HEK293T (cell line): ENCODE data around the gene DNAH3.
"Not testable (repeated sequence)": the region's sequence is repeated elsewhere in the genome, so short reads cannot be mapped to it uniquely, and the experiment has no call there.

Experiments
- CTCF ChIA-PET: fragments of 350-600 bp; formaldehyde crosslinking; extraction: SDS; loops from one replicate; lab custom pipeline; 2021; ENCODE audit warnings: antibody characterized with exemption, inconsistent platforms; lab: Yijun Ruan, JAX
- POLR2A ChIA-PET: fragments of 350-600 bp; formaldehyde crosslinking; extraction: SDS; loops from one replicate; lab custom pipeline; 2020; ENCODE audit warnings: antibody characterized with exemption, inconsistent platforms; lab: Yijun Ruan, JAX
- DNase-seq: peaks from one replicate; pipeline ENCODE4 v3.0.0; 2012; ENCODE audit warnings: mixed read lengths; ENCODE audit errors: extremely low spot score
- ARNT ChIP-seq: fragments of 450-650 bp; IDR thresholded peaks from 2 replicates; pipeline ENCODE4 v1.6.1; 2017; ENCODE audit warnings: mild to moderate bottlenecking
- BHLHE40 ChIP-seq: fragments of 450-650 bp; IDR thresholded peaks from 2 replicates; pipeline ENCODE4 v1.6.1; 2016; ENCODE audit warnings: mild to moderate bottlenecking, moderate library complexity, borderline replicate concordance
- CTBP1 ChIP-seq: fragments of 450-650 bp; IDR thresholded peaks from 2 replicates; pipeline ENCODE4 v1.6.1; 2016; ENCODE audit warnings: borderline replicate concordance
- ELF4 ChIP-seq: fragments of 450-650 bp; IDR thresholded peaks from 2 replicates; pipeline ENCODE4 v1.6.1; 2017; ENCODE audit warnings: antibody characterized with exemption
- FOXA1 ChIP-seq: fragments of 450-650 bp; IDR thresholded peaks from 2 replicates; pipeline ENCODE4 v1.6.1; 2016; ENCODE audit warnings: mild to moderate bottlenecking
- FOXK2 ChIP-seq: fragments of 450-650 bp; IDR thresholded peaks from 2 replicates; pipeline ENCODE4 v1.6.1; 2016; ENCODE audit warnings: mild to moderate bottlenecking
- FOXM1 ChIP-seq: fragments of 450-650 bp; IDR thresholded peaks from 2 replicates; pipeline ENCODE4 v1.6.1; 2017; ENCODE audit warnings: mild to moderate bottlenecking, borderline replicate concordance
- HDGF ChIP-seq: fragments of 450-650 bp; IDR thresholded peaks from 2 replicates; pipeline ENCODE4 v1.6.1; 2017; ENCODE audit warnings: antibody characterized with exemption, borderline replicate concordance
- L3MBTL2 ChIP-seq: fragments of 450-650 bp; conservative IDR thresholded peaks from 2 replicates; pipeline ENCODE4 v1.6.1; 2016; ENCODE audit warnings: mild to moderate bottlenecking
- LEF1 ChIP-seq: fragments of 450-650 bp; IDR thresholded peaks from 2 replicates; pipeline ENCODE4 v1.6.1; 2017; ENCODE audit warnings: mild to moderate bottlenecking, borderline replicate concordance
- NFRKB ChIP-seq: fragments of 450-650 bp; IDR thresholded peaks from 2 replicates; pipeline ENCODE4 v1.6.1; 2016; ENCODE audit warnings: mild to moderate bottlenecking, moderate library complexity
- PKNOX1 ChIP-seq: fragments of 450-650 bp; IDR thresholded peaks from 2 replicates; pipeline ENCODE4 v1.6.1; 2016
- SP1 ChIP-seq: fragments of 450-650 bp; IDR thresholded peaks from 2 replicates; pipeline ENCODE4 v1.6.1; 2017
- SUZ12 ChIP-seq: fragments of 450-650 bp; IDR thresholded peaks from 2 replicates; pipeline ENCODE4 v1.6.1; 2016; ENCODE audit warnings: mild to moderate bottlenecking
- TARDBP ChIP-seq: fragments of 450-650 bp; IDR thresholded peaks from 2 replicates; pipeline ENCODE4 v1.6.1; 2016
- ZNF384 ChIP-seq: fragments of 450-650 bp; IDR thresholded peaks from 2 replicates; pipeline ENCODE4 v1.6.1; 2016

Gene DNAH3

GRCh38 chr16:21156767-21157467 lies 6.3 kb upstream of the DNAH3 start:
- peak; percentile 75 for DNase-seq
- TF ChIP-seq ZNF384 (peak; percentile 55; the same call in 1 of the 2 replicates), ELF4 (no peak)
- ChIA-PET CTCF (interaction anchor here (0.6 to 2.3 kb wide), 2 partner anchors 60 to 144 kb away, joined by 5 to 10 read pairs; no protein-coding TSS in a partner anchor), POLR2A (interaction anchor here (3.5 kb wide), 1 partner anchor 144 kb away, joined by 17 read pairs; no protein-coding TSS in a partner anchor)

- DNase-seq, POLR2A ChIA-PET: not testable (repeated sequence)
- CTCF ChIA-PET: interaction anchor here (0.6 kb wide), 1 partner anchor 46 kb away, joined by 3 read pairs; no protein-coding TSS in a partner anchor
These were observed 5.4 kb upstream of the DNAH3 start for GRCh38 chr16:21156011-21156410.

GRCh38 chr16:21153124-21153729 lies 2.6 kb upstream of the DNAH3 start:
- DNase-seq, POLR2A ChIA-PET, CTCF ChIA-PET: not testable (repeated sequence)

- DNase-seq, POLR2A ChIA-PET, CTCF ChIA-PET: not testable (repeated sequence)
These were observed 1.7 kb upstream of the DNAH3 start for GRCh38 chr16:21152160-21153030.

GRCh38 chr16:21145738-21146137 lies 4.9 kb downstream of the DNAH3 start:
- no peak for DNase-seq
- ChIA-PET CTCF (no interaction called here), POLR2A (no interaction called here)
- TF ChIP-seq PKNOX1 (no peak), FOXK2 (no peak), CTBP1 (no peak), ARNT (no peak), LEF1 (no peak), L3MBTL2 (no peak)

- ChIA-PET CTCF (no interaction called here), POLR2A (no interaction called here)
- no peak for DNase-seq
- no peak for TF ChIP-seq FOXM1
- TF ChIP-seq NFRKB: no peak
- TF ChIP-seq ARNT: no peak
These were observed 16.6 kb downstream of the DNAH3 start for GRCh38 chr16:21134053-21134452.

- ChIA-PET CTCF (interaction anchor here (0.7 kb wide), 1 partner anchor 276 kb away, joined by 4 read pairs; no protein-coding TSS in a partner anchor), POLR2A (no interaction called here)
- DNase-seq: no peak
- TF ChIP-seq PKNOX1 (no peak), SP1 (no peak), SUZ12 (no peak), L3MBTL2 (no peak), ZNF384 (no peak), LEF1 (no peak), ELF4 (no peak), FOXK2 (no peak), HDGF (no peak), ARNT (no peak), FOXM1 (no peak), FOXA1 (no peak), BHLHE40 (no peak), CTBP1 (no peak), NFRKB (no peak), TARDBP (no peak)
These were observed 19.8 kb downstream of the DNAH3 start for GRCh38 chr16:21130811-21131210.

- no peak for TF ChIP-seq NFRKB
- TF ChIP-seq FOXA1: no peak
- no peak for TF ChIP-seq L3MBTL2
These were observed 21.7 kb downstream of the DNAH3 start for GRCh38 chr16:21128991-21129390.

More at GRCh38 chr16:21128991-21129390, 21.7 kb downstream of the DNAH3 start:
- DNase-seq: no peak
- ChIA-PET CTCF (no interaction called here), POLR2A (no interaction called here)
